HEK293 (cell line): ENCODE measurements around the gene PERM1.

Source experiments
- KLF1 ChIP-seq: fragments of 450-650 bp; formaldehyde crosslinking; IDR thresholded peaks from 2 replicates; pipeline ENCODE4 v1.5.1; 2016; ENCODE audit warnings: missing biosample characterization, missing genetic modification characterization
- SP7 ChIP-seq: fragments of 450-650 bp; formaldehyde crosslinking; IDR thresholded peaks from 2 replicates; pipeline ENCODE4 v1.5.1; 2016; ENCODE audit warnings: missing biosample characterization, missing genetic modification characterization
- ZBTB20 ChIP-seq: fragments of 450-650 bp; formaldehyde crosslinking; IDR thresholded peaks from 2 replicates; pipeline ENCODE4 v1.5.1; 2016; ENCODE audit warnings: missing biosample characterization, missing genetic modification characterization
- ZFHX2 ChIP-seq: fragments of 450-650 bp; formaldehyde crosslinking; conservative IDR thresholded peaks from 2 replicates; pipeline ENCODE4 v1.5.1; 2016; ENCODE audit warnings: missing biosample characterization, missing genetic modification characterization
- ZNF10 ChIP-seq: fragments of 450-650 bp; formaldehyde crosslinking; IDR thresholded peaks from 2 replicates; pipeline ENCODE4 v1.5.1; 2017; ENCODE audit warnings: missing biosample characterization, missing genetic modification characterization
- ZNF140 ChIP-seq: fragments of 450-650 bp; formaldehyde crosslinking; IDR thresholded peaks from 2 replicates; pipeline ENCODE4 v1.5.1; 2016; ENCODE audit warnings: missing biosample characterization, missing genetic modification characterization
- ZNF146 ChIP-seq: fragments of 450-650 bp; formaldehyde crosslinking; IDR thresholded peaks from 2 replicates; pipeline ENCODE4 v1.5.1; 2016; ENCODE audit warnings: missing biosample characterization, missing genetic modification characterization
- ZNF155 ChIP-seq: fragments of 450-650 bp; formaldehyde crosslinking; IDR thresholded peaks from 2 replicates; pipeline ENCODE4 v1.5.1; 2016; ENCODE audit warnings: missing biosample characterization, missing genetic modification characterization
- ZNF157 ChIP-seq: fragments of 450-650 bp; formaldehyde crosslinking; IDR thresholded peaks from 2 replicates; pipeline ENCODE4 v1.5.1; 2016; ENCODE audit warnings: missing biosample characterization, missing genetic modification characterization
- ZNF354C ChIP-seq: fragments of 450-650 bp; formaldehyde crosslinking; IDR thresholded peaks from 2 replicates; pipeline ENCODE4 v1.5.1; 2016; ENCODE audit warnings: missing biosample characterization, missing genetic modification characterization, low read depth, borderline replicate concordance
- ZNF549 ChIP-seq: fragments of 450-650 bp; IDR thresholded peaks from 2 replicates; pipeline ENCODE4 v1.5.1; 2018; ENCODE audit warnings: missing biosample characterization, missing genetic modification characterization, mild to moderate bottlenecking, inconsistent platforms, moderate library complexity
- ZNF621 ChIP-seq: fragments of 450-650 bp; formaldehyde crosslinking; IDR thresholded peaks from 2 replicates; pipeline ENCODE4 v1.5.1; 2017; ENCODE audit warnings: missing biosample characterization, missing genetic modification characterization
- ZNF670 ChIP-seq: fragments of 450-650 bp; formaldehyde crosslinking; IDR thresholded peaks from 2 replicates; pipeline ENCODE4 v1.5.1; 2016; ENCODE audit warnings: missing biosample characterization, missing genetic modification characterization, low read depth
- ZNF707 ChIP-seq: fragments of 450-650 bp; formaldehyde crosslinking; IDR thresholded peaks from 2 replicates; pipeline ENCODE4 v1.5.1; 2016; ENCODE audit warnings: missing biosample characterization, missing genetic modification characterization
- ZSCAN23 ChIP-seq: fragments of 450-650 bp; formaldehyde crosslinking; IDR thresholded peaks from 2 replicates; pipeline ENCODE4 v1.5.1; 2016; ENCODE audit warnings: missing biosample characterization, missing genetic modification characterization
- ZXDB ChIP-seq: fragments of 450-650 bp; formaldehyde crosslinking; IDR thresholded peaks from 2 replicates; pipeline ENCODE4 v1.5.1; 2016; ENCODE audit warnings: missing biosample characterization, missing genetic modification characterization
- TF ChIP-seq, protein P1 (sequence below): fragments of 450-650 bp; formaldehyde crosslinking; IDR thresholded peaks from 2 replicates; pipeline ENCODE4 v1.5.1; 2017; ENCODE audit warnings: missing biosample characterization, mild to moderate bottlenecking, missing genetic modification characterization, moderate library complexity
- TF ChIP-seq, protein P2 (sequence below): fragments of 450-650 bp; formaldehyde crosslinking; optimal IDR thresholded peaks from 2 replicates; pipeline ENCODE3; 2016; ENCODE audit warnings: missing biosample characterization, mild to moderate bottlenecking, missing genetic modification characterization
- TF ChIP-seq, protein P3 (sequence below): fragments of 450-650 bp; formaldehyde crosslinking; IDR thresholded peaks from 2 replicates; pipeline ENCODE4 v1.5.1; 2016; ENCODE audit warnings: missing biosample characterization, missing genetic modification characterization
- TF ChIP-seq, protein P4 (sequence below): fragments of 450-650 bp; formaldehyde crosslinking; IDR thresholded peaks from 2 replicates; pipeline ENCODE4 v1.5.1; 2016; ENCODE audit warnings: missing biosample characterization, missing genetic modification characterization, low read depth
- TF ChIP-seq, protein P5 (sequence below): fragments of 450-650 bp; formaldehyde crosslinking; IDR thresholded peaks from 2 replicates; pipeline ENCODE4 v1.5.1; 2016; ENCODE audit warnings: missing biosample characterization, missing genetic modification characterization, borderline replicate concordance
- TF ChIP-seq, protein P6 (sequence below): fragments of 450-650 bp; formaldehyde crosslinking; IDR thresholded peaks from 2 replicates; pipeline ENCODE4 v1.5.1; 2017; ENCODE audit warnings: missing biosample characterization, missing genetic modification characterization
- TF ChIP-seq, protein P7 (sequence below): fragments of 450-650 bp; formaldehyde crosslinking; IDR thresholded peaks from 2 replicates; pipeline ENCODE4 v1.5.1; 2016; ENCODE audit warnings: missing biosample characterization, missing genetic modification characterization
- TF ChIP-seq, protein P8 (sequence below): fragments of 450-650 bp; formaldehyde crosslinking; IDR thresholded peaks from 2 replicates; pipeline ENCODE4 v1.5.1; 2016; ENCODE audit warnings: missing biosample characterization, missing genetic modification characterization

PERM1 gene

DNA sequence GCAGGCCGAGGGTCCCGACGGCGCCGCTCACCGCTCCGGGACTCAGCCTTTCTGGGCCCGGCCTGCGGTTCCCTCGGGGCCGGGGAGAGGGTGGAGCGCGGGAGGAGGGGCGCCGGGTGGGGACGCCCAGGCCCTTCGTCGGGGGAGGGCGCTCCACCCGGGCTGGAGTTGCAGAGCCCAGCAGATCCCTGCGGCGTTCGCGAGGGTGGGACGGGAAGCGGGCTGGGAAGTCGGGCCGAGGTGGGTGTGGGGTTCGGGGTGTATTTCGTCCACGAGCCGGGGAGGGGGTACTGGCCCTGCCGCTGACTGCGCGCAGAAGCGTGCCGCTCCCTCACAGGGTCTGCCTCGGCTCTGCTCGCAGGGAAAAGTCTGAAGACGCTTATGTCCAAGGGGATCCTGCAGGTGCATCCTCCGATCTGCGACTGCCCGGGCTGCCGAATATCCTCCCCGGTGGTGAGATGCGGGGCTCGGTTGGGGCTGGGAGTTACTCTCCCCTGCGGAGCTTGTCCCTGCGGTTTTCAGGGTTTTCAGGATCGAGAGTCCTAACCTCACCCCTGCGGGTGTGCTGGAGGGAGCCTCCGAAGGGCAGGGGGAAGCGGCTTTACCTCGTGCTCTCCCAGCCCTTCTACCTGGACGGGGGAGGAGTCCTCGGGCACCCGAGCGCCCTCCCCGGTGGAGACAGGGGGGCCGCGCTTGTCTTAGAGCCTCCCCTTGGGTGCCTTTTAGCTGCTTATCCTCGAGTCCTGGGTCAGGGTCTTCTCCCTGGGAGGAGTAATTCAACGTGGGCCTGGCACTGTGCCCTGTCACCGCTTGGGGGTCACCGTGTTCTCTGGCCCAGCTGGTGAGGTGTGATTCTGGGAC, 56.1 kb downstream of the PERM1 start (continued):
- TF ChIP-seq ZNF146 (tag by site-specific recombination) (no peak; the same call in 1 of the 2 replicates), ZFHX2 (peak; percentile 77), KLF1 (tag by site-specific recombination) (peak; percentile 96), ZXDB (peak; percentile 97), ZNF354C (tag by site-specific recombination) (no peak), ZNF10 (no peak), ZNF670 (no peak), ZNF707 (tag by site-specific recombination) (no peak), SP7 (peak; percentile 49), ZSCAN23 (no peak), ZBTB20 (peak; percentile 93), ZNF157 (tag by site-specific recombination) (no peak), ZNF140 (tag by site-specific recombination) (no peak), ZNF621 (tag by site-specific recombination) (no peak), ZNF155 (tag by site-specific recombination) (no peak), ZNF549 (no peak)
- TF ChIP-seq, protein P1, sequence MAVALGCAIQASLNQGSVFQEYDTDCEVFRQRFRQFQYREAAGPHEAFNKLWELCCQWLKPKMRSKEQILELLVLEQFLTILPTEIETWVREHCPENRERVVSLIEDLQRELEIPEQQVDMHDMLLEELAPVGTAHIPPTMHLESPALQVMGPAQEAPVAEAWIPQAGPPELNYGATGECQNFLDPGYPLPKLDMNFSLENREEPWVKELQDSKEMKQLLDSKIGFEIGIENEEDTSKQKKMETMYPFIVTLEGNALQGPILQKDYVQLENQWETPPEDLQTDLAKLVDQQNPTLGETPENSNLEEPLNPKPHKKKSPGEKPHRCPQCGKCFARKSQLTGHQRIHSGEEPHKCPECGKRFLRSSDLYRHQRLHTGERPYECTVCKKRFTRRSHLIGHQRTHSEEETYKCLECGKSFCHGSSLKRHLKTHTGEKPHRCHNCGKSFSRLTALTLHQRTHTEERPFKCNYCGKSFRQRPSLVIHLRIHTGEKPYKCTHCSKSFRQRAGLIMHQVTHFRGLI (tag by site-specific recombination) = peak; percentile 97
- TF ChIP-seq, protein P2, sequence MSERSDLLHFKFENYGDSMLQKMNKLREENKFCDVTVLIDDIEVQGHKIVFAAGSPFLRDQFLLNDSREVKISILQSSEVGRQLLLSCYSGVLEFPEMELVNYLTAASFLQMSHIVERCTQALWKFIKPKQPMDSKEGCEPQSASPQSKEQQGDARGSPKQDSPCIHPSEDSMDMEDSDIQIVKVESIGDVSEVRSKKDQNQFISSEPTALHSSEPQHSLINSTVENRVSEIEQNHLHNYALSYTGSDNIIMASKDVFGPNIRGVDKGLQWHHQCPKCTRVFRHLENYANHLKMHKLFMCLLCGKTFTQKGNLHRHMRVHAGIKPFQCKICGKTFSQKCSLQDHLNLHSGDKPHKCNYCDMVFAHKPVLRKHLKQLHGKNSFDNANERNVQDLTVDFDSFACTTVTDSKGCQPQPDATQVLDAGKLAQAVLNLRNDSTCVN (tag by site-specific recombination) = peak; percentile 38
- TF ChIP-seq, protein P3, sequence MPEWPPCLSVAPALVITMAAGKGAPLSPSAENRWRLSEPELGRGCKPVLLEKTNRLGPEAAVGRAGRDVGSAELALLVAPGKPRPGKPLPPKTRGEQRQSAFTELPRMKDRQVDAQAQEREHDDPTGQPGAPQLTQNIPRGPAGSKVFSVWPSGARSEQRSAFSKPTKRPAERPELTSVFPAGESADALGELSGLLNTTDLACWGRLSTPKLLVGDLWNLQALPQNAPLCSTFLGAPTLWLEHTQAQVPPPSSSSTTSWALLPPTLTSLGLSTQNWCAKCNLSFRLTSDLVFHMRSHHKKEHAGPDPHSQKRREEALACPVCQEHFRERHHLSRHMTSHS (tag by site-specific recombination) = no peak
- TF ChIP-seq, protein P4, sequence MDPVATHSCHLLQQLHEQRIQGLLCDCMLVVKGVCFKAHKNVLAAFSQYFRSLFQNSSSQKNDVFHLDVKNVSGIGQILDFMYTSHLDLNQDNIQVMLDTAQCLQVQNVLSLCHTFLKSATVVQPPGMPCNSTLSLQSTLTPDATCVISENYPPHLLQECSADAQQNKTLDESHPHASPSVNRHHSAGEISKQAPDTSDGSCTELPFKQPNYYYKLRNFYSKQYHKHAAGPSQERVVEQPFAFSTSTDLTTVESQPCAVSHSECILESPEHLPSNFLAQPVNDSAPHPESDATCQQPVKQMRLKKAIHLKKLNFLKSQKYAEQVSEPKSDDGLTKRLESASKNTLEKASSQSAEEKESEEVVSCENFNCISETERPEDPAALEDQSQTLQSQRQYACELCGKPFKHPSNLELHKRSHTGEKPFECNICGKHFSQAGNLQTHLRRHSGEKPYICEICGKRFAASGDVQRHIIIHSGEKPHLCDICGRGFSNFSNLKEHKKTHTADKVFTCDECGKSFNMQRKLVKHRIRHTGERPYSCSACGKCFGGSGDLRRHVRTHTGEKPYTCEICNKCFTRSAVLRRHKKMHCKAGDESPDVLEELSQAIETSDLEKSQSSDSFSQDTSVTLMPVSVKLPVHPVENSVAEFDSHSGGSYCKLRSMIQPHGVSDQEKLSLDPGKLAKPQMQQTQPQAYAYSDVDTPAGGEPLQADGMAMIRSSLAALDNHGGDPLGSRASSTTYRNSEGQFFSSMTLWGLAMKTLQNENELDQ (tag by site-specific recombination) = no peak
- TF ChIP-seq, protein P5, sequence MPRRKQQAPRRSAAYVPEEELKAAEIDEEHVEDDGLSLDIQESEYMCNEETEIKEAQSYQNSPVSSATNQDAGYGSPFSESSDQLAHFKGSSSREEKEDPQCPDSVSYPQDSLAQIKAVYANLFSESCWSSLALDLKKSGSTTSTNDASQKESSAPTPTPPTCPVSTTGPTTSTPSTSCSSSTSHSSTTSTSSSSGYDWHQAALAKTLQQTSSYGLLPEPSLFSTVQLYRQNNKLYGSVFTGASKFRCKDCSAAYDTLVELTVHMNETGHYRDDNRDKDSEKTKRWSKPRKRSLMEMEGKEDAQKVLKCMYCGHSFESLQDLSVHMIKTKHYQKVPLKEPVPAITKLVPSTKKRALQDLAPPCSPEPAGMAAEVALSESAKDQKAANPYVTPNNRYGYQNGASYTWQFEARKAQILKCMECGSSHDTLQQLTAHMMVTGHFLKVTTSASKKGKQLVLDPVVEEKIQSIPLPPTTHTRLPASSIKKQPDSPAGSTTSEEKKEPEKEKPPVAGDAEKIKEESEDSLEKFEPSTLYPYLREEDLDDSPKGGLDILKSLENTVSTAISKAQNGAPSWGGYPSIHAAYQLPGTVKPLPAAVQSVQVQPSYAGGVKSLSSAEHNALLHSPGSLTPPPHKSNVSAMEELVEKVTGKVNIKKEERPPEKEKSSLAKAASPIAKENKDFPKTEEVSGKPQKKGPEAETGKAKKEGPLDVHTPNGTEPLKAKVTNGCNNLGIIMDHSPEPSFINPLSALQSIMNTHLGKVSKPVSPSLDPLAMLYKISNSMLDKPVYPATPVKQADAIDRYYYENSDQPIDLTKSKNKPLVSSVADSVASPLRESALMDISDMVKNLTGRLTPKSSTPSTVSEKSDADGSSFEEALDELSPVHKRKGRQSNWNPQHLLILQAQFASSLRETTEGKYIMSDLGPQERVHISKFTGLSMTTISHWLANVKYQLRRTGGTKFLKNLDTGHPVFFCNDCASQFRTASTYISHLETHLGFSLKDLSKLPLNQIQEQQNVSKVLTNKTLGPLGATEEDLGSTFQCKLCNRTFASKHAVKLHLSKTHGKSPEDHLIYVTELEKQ (tag by site-specific recombination) = no peak
- TF ChIP-seq, protein P6, sequence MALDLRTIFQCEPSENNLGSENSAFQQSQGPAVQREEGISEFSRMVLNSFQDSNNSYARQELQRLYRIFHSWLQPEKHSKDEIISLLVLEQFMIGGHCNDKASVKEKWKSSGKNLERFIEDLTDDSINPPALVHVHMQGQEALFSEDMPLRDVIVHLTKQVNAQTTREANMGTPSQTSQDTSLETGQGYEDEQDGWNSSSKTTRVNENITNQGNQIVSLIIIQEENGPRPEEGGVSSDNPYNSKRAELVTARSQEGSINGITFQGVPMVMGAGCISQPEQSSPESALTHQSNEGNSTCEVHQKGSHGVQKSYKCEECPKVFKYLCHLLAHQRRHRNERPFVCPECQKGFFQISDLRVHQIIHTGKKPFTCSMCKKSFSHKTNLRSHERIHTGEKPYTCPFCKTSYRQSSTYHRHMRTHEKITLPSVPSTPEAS (tag by site-specific recombination) = no peak
- TF ChIP-seq, protein P7, sequence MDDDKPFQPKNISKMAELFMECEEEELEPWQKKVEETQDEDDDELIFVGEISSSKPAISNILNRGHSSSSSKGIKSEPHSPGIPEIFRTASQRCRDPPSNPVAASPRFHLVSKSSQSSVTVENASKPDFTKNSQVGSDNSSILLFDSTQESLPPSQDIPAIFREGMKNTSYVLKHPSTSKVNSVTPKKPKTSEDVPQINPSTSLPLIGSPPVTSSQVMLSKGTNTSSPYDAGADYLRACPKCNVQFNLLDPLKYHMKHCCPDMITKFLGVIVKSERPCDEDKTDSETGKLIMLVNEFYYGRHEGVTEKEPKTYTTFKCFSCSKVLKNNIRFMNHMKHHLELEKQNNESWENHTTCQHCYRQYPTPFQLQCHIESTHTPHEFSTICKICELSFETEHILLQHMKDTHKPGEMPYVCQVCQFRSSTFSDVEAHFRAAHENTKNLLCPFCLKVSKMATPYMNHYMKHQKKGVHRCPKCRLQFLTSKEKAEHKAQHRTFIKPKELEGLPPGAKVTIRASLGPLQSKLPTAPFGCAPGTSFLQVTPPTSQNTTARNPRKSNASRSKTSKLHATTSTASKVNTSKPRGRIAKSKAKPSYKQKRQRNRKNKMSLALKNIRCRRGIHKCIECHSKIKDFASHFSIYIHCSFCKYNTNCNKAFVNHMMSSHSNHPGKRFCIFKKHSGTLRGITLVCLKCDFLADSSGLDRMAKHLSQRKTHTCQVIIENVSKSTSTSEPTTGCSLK (tag by site-specific recombination) = no peak
- TF ChIP-seq, protein P8, sequence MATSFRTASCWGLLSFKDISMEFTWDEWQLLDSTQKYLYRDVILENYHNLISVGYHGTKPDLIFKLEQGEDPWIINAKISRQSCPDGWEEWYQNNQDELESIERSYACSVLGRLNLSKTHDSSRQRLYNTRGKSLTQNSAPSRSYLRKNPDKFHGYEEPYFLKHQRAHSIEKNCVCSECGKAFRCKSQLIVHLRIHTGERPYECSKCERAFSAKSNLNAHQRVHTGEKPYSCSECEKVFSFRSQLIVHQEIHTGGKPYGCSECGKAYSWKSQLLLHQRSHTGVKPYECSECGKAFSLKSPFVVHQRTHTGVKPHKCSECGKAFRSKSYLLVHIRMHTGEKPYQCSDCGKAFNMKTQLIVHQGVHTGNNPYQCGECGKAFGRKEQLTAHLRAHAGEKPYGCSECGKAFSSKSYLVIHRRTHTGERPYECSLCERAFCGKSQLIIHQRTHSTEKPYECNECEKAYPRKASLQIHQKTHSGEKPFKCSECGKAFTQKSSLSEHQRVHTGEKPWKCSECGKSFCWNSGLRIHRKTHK (tag by site-specific recombination) = no peak
